Stimulated activated CD4-positive, alpha-beta T cell treated with anti-CD3 and anti-CD28 coated beads, Interleukin-4, amount 100 ng/mL, for 4 hours (primary cell): ENCODE results near the gene LHFPL4.
A peak's percentile ranks its signal among the peaks of the same experiment; 100 is the strongest.
"Not testable (repeated sequence)": the region's sequence is repeated elsewhere in the genome, so short reads cannot be mapped to it uniquely, and the experiment has no call there.

Source experiments
- DNase-seq, 2 experiments: peaks; one replicate each; pipeline ENCODE4 v3.0.0-alpha.2; 2020

Gene LHFPL4

GRCh38 chr3:9553021-9553947, at the start of gene LHFPL4:
Gene LHFPL4, minus strand, starts transcription at chr3:9553822. Its CDS starts 1,143 bp downstream, at chr3:9552679.
- no peak for DNase-seq

GRCh38 chr3:9602620-9603019, 49.0 kb upstream of the LHFPL4 start:
- no peak for DNase-seq

- not testable (repeated sequence) for DNase-seq
These were observed 47.5 kb upstream of the LHFPL4 start for GRCh38 chr3:9601006-9601581.

- DNase-seq, result peak in 1 of 2 experiments; percentile 9
These were observed 47.0 kb upstream of the LHFPL4 start for GRCh38 chr3:9600597-9600996.

GRCh38 chr3:9598783-9599387, 45.3 kb upstream of the LHFPL4 start:
- DNase-seq, result no peak

GRCh38 chr3:9595877-9596276, 42.3 kb upstream of the LHFPL4 start:
- no peak for DNase-seq

GRCh38 chr3:9591781-9592180, 38.2 kb upstream of the LHFPL4 start:
- not testable (repeated sequence) for DNase-seq

GRCh38 chr3:9590282-9590791, 36.7 kb upstream of the LHFPL4 start:
- DNase-seq, result no peak

- no peak for DNase-seq
These were observed 30.2 kb upstream of the LHFPL4 start for GRCh38 chr3:9583792-9584191.

- no peak for DNase-seq
These were observed 29.7 kb upstream of the LHFPL4 start for GRCh38 chr3:9583371-9583770.

GRCh38 chr3:9582332-9582731, 28.7 kb upstream of the LHFPL4 start:
- no peak for DNase-seq

- DNase-seq, result no peak
These were observed 28.1 kb upstream of the LHFPL4 start for GRCh38 chr3:9581742-9582141.

GRCh38 chr3:9569054-9569453, 15.4 kb upstream of the LHFPL4 start:
- DNase-seq, result no peak

- DNase-seq, result no peak
These were observed 11.7 kb upstream of the LHFPL4 start for GRCh38 chr3:9565316-9565715.

- no peak for DNase-seq
These were observed 10.2 kb upstream of the LHFPL4 start for GRCh38 chr3:9563851-9564250.

- not testable (repeated sequence) for DNase-seq
These were observed 6.4 kb upstream of the LHFPL4 start for GRCh38 chr3:9560056-9560455.

- no peak for DNase-seq
These were observed 409 bp upstream of the LHFPL4 start for GRCh38 chr3:9553948-9554513.

GRCh38 chr3:9552252-9552999, 1.2 kb downstream of the LHFPL4 start:
- peak; percentile 2 to 41 for DNase-seq

- DNase-seq, result no peak
These were observed 2.6 kb downstream of the LHFPL4 start for GRCh38 chr3:9550999-9551398.

- no peak for DNase-seq
These were observed 4.0 kb downstream of the LHFPL4 start for GRCh38 chr3:9549600-9549999.

- no peak for DNase-seq
These were observed 4.6 kb downstream of the LHFPL4 start for GRCh38 chr3:9548991-9549390.

GRCh38 chr3:9542182-9542581, 11.4 kb downstream of the LHFPL4 start:
- no peak for DNase-seq

- DNase-seq, result no peak
These were observed 17.4 kb downstream of the LHFPL4 start for GRCh38 chr3:9536212-9536611.
